Dermis microvascular lymphatic vessel endothelial cell (primary cell): ENCODE measurements around the gene AUP1. TPM values are rescaled to one million over a fixed set of nuclear protein-coding genes. Genes with fewer than 3 reads are reported as not detected.

ENCODE experiments used
- DNase-seq, 2 donors: peaks; one replicate each; pipeline versions ENCODE4 v3.0.0 to v3.0.0-alpha.2; 2010; ENCODE audit warnings: low read depth in 2 of 2
- total RNA-seq: library from RNA; depleted of rRNA; stranded (reverse); fragments of >200 nt; gene quantifications from 2 replicates; pipeline ENCODE4 v1.2.1, GENCODE V29; 2014

AUP1 gene
- total RNA-seq, 1 donor from 2014 or later: 84.3 TPM

DNA sequence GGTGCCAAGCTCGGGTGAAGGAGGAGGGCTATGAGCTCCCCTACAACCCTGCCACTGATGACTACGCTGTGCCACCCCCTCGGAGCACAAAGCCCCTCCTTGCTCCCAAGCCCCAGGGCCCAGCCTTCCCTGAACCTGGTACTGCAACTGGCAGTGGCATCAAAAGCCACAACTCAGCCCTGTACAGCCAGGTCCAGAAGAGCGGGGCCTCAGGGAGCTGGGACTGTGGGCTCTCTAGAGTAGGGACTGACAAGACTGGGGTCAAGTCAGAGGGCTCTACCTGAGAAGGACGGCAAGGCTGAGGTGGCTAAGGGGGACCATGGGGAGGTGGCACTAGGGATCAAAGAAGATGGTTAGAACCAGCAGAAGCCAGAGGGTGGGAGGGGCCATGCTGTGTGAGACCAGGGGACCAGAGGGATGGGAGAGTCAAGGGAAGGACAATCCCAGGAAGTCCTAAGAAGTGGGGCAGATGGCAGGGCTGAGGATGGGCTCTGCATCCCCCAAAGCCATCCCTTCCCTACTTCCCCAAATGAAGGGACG lies 27.4 kb upstream of the AUP1 start:
- no peak for DNase-seq

DNA sequence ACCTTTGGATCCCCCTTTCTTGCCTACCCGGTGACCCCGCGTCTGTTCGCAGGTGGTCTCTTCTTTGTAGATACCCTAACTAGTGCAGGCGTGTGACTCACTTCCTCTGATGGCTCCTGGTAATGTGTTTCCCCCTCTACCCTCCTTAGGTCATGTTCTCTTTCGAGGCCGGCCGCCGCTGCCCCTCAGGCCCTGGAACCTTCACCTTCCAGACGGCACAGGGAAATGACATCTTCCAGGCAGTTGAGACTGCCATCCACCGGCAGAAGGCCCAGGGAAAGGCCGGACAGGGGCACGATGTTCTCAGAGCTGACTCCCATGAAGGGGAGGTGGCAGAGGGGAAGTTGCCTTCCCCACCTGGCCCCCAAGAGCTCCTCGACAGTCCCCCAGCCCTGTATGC lies 26.7 kb upstream of the AUP1 start:
- DNase-seq: no peak

DNA sequence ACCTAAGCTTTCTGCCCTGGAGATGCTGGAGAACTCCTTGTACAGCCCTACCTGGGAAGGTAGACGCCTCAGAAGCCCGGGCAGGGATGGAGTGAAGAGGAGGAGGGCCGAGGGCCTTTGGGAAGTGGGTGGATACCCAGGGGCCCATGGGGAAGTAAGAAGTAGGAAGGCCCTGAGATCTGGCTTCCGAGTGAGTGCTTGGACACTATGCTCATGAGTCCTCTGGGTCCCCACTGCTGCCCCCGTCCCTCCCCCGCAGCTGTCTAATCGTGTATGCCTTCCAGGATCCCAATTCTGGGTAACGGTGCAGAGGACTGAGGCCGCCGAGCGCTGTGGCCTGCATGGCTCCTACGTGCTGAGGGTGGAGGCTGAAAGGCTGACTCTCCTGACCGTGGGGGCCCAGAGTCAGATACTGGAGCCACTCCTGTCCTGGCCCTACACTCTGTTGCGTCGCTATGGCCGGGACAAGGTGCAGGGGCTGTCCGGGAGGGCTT lies 26.2 kb upstream of the AUP1 start:
- DNase-seq: no peak

DNA sequence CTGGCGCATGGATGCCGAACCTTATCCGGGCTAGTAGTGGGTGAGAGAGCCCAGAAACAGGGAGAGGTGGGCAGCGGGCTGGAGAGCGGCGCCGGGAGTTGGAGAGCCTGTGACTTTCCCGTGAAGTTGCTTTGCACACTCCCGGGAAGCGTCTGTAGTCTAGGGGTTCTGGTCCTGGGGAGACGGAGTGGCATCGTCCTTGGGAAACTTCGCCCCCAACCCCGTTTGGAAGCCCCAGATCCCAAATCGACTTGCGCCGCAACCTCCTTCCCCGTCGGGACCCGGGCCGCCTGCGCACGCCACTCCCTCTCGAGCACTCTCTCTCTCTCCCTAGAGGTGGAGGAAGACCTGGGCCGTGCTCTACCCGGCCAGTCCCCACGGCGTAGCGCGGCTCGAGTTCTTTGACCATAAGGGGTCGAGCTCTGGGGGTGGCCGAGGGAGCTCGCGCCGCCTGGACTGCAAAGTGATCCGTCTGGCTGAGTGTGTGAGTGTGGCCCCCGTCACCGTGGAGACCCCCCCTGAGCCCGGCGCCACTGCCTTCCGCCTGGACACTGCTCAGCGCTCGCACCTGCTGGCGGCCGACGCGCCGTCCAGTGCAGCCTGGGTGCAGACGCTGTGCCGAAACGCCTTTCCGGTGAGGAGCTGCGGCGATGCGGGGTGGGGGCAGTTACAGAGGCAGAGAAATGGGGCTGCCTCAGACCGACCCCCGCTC lies 25.5 kb upstream of the AUP1 start:
- DNase-seq: peak in 1 of 2 donors; percentile 41

DNA sequence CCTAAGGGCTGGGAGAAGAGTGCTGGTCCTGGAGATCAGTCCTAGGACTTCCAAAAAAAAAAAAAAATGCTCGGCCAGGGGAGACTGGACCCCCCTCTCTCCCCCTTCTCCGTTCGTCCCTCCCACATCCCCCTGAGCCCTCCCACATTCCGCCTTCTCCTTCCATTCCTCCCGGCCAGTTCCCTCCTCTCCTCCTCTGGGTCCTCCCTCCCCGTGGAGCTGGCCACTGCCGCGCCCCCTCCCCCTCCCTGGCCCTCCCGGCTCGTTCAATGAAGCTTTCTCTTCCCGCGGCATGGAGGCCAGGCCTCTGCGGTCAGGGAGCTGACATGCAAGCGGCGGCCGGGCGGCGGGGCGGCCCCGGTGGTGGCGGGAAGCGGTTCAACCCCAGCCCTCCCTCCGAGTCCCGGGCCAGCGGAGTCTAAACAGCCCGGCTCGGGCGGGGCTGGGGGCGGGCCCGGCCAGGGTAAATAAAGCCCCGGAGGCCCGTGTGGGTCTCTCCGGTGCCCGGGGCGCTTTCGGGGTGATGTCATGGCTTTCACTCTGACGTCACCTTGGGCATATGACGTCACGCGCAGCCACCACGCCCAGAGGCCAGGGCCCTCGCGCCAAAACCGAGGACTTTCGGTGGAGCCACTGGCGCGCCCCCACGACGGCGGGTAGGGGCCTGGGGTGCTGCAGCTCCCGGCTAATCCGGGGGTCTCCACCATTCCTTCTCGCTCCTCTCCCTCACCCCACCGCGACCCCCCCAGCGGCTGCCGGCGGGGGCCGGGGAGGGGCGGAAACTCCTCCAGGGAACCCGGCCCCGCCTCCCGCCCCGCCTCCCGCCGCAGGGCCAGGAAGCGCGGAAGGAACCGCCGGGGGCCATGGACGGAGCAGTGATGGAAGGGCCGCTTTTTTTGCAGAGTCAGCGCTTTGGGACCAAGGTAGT lies 24.6 kb upstream of the AUP1 start, which contains the start of the genes DOK1 and LOXL3:
DOK1 (plus strand) TSS at position 829 of the 928 bp plus-strand sequence; CDS start at position 864, 35 bp downstream.
LOXL3 (minus strand) TSS at position 51 of the 928 bp plus-strand sequence. CDS start 1,308 bp downstream, outside the sequence.
- peak; percentile 54 to 74 for DNase-seq

DNA sequence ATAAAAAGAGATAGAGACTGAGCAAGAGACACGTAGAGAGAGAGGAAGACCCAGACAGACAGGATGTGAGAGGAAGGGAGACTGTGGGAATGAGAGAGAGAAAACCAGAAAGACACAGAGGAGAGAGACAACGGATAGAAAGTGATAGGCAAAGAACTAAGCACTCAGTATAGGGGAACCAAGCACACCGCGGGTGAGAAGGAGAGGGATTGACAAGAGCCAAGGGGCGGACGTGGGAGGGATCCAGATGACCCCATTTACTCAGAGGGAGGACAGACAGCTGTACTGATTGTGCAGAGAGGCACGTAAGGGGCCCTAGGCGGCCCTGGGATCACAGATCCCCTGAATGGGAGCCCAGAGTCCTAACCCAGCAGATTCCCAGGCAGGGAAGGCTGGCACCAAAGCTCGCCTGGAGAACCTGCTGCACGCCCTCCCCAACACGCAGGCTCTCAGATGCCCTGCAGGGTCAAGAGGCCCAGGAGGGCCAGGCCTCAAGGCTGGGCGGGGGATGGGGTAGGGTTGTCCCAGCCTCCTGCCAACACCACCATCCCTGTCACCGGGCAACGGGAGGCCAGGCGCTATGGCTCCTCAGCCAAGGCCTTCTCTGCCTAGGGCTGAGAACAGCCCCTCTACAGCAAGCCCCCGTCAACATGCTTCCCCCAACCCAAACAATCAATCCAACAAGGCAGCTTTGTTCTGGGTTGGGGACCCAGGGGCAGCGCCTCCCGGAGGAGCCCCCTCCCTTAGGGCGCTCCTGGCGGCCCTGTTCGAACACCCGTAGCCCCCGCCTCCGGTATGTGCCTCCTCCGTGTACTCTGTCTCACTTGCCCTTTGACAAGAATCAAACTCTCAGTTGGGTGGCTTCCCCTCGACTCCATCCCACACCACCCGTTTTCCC lies 23.7 kb upstream of the AUP1 start:
- no peak for DNase-seq

DNA sequence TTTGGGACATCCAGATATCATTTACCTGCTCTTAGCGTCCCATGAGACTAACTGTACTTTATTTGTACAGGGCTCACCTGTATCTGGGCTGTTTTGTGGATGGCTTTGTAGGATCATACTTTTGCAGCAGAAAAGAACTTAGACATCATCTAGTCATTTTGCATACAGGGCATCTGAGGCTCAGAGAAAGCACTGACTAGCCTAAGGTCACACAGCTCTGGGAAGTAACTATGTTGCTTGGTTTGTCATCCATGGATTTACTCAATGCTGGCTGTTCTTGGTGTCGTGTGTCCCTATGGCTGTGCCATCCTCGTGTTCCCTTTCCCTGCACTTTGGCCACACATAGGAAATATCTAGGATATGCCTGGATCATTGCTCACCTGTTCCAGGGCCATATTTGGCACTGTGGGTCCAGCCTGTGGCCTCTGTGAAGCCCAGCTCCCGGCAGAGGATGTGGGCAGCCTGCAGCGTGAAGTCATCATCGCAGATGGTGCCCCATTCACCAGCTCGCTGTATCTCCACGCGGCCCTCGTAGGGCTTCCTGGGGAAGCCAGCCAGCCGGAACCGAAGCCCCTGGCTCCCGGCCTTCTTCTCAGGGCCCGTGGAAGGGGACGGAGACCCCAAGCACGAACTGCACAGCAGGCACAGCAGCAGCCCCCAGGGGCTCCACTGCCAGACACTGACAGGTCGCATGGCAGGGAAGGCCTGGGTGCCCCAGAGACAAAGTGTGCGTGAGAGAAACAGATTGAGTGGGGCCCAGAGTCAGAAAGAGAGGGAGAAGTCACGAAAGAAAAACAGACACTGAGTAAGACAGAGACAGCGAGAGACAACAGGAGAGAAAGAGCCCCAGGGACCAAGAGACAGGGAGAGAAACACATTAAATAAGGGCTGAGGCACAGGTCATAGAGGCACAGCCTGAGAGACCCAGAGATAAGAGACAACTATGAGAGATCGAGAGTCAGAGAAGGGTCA lies 22.7 kb upstream of the AUP1 start:
- DNase-seq: no peak

DNA sequence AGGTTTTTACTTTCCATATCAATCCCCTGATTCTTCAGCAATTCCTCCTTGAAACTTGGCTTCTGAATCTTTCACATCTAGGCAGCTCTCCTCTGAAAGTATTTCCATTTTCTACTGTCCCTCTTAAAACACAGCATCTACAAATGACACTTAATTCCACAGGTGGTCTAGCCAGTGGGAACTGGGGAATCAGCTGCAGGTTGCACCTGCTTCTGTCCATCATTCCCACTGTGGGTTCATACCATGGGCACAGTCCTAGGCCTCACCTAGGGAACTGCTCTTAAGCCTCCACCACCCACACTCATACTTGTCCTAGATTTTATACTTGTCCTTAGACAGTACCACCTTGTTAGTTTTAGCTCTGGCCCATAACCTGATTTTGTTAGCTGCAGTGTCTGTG lies 22.0 kb upstream of the AUP1 start:
- DNase-seq: no peak

DNA sequence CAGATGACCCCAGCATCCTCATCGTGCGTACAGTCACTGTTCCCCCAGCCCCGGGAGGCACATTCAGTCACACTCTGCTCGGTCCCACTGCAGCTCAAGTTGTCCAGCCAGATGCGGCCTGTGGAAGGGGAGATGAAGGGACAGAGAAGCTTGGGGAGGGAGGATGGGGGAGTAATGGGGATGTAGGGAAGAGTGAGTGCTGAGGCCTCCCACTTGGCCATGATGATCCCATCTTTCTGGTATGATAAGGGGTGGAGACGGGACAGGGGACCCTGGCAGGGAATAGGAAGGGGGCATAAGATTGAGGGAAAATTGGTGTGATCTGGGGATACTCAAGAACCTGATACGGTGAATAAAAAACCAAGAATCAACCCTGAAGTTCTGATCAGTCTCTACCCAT lies 20.7 kb upstream of the AUP1 start:
- DNase-seq: no peak

DNA sequence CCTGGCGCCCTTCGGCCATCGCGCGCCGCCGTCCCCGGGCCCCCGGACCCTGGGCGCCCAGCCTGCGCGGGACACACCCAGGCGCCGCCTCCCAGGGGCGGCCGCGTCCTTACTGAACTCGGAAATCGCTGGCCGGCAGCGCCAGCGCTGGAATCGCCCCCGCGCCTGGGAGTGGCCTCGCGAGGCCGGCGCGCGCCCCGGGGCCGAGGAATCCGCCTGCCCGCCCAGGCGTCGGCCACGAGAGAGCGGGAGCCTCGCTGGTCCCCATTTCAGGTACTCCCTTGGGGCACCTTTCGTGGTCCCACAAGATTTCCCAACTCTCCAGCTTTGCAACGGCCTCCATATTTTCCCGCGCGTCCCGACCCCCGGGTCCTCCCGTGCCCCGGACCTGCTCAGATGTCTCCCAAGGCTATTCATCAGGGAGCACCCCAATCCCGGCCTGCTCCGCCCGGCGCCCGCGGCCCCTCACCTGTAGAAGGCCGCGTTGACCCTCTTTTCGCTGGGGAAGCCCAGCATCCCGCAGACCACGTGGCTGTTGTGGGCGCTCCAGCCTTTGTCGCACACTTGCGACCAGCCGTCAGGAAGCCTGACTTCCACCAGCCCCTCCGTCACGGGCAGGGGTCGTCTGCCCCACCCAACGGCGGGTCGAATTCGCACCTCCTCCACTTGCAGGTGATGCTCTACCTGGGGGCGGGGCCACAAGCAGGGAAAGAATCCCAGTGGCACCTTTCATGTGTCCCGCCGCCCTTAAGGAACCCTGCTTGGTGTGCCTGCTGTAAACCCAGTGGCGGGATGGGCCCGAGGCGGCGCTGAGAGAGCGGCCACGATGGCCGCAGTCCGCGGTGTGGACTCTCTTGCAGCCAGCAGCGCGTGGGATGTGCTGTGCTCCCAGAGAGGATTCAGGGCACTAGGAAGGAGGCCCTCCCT lies 19.7 kb upstream of the AUP1 start:
- peak in 1 of 2 donors; percentile 53 for DNase-seq

DNA sequence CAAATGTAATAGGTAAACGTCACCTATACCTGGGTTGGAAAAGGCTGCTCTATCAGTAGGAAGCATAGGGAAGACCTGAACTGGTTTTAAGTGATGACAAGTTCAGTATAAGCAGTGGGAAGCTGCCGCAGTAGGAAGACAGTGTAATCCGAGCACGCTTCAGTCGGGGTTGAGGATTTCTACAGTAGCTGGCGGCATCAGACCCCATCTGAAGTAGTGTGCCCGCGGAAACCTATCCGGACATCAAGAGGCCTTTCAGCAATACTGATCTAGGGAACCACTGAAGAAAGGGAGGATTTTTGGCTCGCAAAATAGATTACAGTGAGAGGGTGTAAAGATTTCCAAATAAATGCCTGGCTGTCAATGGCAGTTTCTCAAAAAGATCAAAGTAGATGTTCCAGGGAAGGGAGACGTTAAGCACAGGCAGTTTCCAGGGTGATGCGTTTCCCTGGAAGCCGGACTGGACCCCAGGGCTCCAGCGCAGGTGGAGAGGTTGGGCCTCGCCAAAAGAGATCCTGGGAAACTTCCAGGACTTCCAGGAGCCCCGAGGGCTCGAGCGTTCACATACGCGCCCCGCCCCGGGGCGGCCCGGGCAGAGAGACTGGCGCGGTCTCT lies 18.9 kb upstream of the AUP1 start:
- DNase-seq: no peak

DNA sequence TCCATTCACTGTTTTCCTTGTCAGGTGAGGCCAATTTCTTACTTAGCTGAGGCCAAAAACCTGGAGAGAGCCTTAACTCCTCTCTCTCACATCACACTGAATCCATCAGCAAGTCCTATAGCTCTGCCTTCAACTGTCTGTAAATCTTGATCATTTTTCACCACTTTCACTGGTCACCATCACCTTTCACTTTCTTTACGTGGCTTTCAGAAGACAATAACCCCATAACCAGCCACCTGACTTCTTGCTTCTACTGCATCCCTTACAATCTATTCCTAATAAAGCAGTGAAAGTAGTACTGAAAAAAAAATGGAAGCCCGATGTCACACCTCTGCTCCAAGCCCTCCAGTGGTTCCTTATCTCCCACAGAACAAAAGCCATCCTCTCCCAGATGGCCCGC lies 16.5 kb upstream of the AUP1 start:
- DNase-seq: no peak

DNA sequence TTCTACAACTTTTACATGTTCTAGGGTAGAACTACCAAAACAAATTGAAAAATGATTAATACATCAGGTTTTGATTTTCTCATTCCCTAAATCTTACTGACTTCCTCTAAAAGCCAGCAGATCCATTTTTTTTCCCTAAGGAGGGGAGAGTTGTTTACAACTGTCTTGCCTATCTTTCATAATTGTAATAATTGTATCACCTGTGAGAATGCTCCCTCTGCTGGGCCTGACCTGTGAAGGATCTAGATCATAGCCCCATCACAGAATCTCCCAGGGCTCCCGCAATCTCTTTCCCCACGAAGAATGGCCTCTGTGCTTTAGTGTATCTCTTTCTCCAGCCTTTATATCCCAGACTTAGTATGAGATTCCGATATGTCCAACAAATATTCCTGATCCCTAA lies 15.1 kb upstream of the AUP1 start:
- DNase-seq: no peak

DNA sequence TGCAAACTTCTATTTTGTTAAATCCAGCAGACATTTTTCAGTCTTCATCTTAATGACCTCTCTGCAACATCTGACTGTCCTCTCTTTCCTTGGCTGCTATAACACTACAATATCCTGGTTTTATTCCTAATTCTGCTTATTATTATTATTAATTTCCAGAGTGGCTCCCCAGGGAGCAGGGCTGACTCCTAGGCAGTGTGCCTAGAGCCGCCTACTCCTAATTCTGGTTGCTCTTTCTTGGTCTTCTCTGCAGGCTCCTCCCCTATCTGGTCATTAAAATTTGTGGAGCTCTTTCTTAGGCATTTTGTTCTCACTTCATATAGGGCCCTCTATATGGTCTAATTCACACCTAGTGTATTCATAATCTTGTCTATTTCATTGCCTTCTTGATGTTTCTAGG lies 13.5 kb upstream of the AUP1 start:
- DNase-seq: no peak

DNA sequence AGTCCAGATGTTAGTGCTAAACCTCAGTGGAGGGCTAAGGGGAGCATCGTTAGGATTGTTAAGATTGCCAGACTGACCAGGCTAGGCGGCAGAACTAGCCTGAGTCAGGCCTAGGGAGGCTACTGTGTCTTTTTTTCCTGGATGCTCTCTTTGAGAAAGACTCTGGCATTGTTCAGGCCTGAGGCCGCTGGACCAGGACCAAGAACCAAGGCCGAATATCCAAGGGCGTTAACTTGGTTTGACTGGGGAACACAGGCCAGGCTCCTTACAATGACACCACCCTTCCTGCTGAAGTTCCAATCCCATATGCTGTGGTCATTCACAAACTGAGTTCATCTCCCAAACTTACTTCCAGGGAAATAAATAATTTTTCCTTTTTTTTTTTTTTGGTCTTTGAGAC lies 10.8 kb upstream of the AUP1 start:
- DNase-seq: no peak

DNA sequence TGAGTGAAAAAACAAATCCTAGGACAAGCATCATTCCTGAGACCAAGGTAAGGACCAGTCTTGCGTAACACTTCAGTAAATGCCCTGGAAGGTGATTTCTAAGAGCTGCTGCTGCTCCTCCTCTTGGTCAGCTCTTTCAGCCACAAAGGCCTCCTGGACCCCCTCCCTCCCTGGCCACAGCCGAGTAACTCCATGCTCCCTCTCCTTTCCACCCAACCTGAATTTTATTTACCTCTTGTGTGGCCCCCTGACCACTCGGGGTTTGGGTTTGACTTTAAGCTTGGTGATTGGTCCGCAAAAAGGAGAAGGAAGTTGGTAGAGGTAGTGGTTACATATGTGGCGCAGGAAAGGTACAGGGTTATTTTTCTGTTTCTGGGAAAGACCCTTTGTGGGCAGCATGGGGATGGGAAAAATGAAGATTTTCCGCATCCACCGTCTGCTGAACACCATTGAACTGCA lies 9.4 kb upstream of the AUP1 start:
- DNase-seq: no peak

DNA sequence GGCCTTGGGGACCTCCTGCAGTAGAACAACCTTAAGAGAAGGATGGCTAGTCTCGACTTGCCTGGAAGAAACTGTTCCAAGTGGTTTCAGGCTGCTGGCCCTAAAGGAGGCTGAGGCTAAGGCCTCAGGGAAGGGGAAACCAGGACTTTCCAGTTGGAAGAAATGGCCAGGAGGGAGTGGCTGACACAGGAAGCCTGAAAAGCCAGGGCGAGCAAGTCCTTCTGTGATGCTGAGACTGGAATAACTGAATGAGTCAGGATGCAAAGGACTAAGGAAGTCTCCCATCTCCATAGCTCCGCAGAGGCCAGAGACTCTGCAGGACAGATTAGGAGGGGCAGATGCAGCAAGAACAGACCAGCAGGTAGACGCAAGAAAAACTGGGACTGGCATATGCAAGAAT lies 7.6 kb upstream of the AUP1 start:
- no peak for DNase-seq
